SHP77 treated with DMSO at 0.1 percent for 48 hours (cell line): ENCODE measurements around the gene OXT.
"Not testable (repeated sequence)": the region's sequence is repeated elsewhere in the genome, so short reads cannot be mapped to it uniquely, and the experiment has no call there.

Experiments
- DNase-seq: peaks from one replicate; lab custom pipeline; 2025; lab: John Stamatoyannopoulos, UW

Gene OXT

DNA sequence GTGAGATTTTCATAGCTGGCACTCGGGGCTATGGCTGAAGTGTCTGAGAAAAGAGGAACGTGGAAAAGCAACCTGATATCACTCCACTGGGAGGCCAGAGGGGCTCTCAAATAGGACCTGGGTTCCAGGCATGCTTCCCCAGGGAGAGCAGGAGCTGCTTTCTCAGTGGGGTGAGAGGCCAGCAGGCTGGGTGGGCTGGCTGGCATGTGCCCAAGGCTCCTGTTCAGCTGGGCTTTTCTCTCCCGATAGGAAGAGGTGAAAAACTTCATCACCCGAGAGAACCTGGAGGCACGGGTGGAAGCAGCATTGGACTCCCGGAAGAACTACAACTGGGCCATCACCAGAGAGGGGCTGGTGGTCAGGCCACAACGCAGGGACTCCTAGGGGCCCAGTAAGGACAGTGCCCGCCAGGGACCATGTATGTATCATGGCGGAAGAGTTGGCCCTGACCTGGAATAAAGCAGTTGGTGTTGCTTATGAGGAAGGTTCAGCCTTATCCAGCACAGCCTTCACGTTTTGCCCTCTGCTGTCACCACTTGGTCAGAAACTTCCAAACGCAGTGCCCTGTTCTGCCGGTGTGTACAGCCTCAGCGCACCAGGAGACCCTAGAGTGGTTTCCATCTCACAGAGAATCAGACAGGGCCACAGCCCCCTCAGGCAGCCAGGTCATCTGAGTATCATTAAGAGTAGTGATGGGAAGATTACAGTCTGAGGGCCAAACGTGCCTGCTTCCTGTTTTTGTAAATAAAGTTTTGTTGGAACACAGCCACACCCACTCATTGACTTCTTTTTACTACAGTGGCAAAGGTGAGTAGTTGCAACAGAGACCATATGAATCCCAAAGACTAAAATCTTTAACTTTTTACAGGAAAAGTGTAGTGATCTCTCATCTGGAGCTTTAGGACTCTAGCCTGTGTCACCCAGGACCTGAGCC lies 23.7 kb upstream of the OXT start:
- no peak for DNase-seq

DNA sequence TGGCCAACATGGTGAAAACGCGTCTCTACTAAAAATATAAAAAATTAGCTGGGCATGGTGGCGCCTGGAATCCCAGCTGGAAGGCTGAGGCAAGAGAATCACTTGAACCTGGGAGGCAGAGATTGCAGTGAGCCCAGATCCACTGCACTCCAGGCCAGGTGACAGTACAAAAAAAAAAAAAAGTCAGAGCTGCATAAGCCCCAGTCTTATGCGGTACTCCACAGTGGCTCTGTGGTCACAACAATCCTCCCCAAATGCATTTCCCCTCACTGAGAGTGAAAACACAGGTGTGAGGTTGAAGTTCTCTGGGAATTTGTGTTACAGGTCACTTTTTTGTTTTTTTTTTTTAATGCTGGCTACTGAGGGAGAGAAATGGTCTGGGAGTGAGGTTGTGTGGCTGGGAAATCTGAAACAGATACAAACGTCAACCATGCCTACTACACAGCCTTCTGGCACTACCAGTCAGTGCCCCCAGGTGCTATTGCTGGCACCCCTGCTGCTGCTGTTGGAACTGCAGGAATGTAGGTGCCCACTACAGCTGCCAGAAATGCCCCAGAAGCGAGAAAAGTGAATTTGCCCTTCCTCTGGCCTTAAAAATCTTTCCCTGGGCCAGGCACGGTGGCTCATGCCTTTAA lies 19.9 kb upstream of the OXT start:
- DNase-seq, result no peak

DNA sequence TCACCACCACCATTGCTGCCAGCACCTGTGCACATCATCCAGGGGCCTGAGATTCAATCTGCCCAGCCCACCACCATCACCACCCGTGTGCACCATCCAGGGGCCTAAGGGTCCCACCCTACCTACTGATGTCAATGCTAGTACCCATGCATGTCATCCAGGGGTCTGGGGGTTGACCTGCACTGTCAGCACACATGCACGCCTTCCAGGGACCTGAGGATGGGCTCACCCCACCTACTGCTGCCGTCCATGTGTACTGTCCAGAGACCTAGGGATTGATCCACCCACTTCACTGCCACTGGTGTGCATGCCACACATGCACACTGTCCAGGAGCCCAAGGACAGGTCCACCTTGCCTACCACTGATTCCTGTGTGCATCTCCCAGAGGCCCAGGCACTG lies 11.9 kb upstream of the OXT start:
- DNase-seq, result no peak

DNA sequence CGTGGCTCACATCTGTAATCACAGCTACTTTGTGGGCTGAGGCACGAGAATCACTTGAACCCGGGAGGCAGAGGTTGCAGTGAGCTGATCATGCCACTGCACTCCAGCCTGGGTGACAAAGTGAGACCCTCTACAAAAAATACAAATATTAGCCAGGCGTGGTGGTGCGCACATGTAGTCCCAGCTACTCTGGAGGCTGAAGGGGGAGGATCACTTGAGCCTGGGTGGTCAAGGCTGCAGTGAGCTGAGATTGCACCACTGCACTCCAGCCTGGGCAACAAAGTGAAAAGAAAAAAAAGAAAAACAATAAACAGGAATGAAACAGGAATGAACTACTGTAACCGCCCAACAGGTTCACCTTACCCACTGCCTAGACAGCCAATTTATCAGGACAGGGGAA lies 7.3 kb upstream of the OXT start:
- DNase-seq, result not testable (repeated sequence)

DNA sequence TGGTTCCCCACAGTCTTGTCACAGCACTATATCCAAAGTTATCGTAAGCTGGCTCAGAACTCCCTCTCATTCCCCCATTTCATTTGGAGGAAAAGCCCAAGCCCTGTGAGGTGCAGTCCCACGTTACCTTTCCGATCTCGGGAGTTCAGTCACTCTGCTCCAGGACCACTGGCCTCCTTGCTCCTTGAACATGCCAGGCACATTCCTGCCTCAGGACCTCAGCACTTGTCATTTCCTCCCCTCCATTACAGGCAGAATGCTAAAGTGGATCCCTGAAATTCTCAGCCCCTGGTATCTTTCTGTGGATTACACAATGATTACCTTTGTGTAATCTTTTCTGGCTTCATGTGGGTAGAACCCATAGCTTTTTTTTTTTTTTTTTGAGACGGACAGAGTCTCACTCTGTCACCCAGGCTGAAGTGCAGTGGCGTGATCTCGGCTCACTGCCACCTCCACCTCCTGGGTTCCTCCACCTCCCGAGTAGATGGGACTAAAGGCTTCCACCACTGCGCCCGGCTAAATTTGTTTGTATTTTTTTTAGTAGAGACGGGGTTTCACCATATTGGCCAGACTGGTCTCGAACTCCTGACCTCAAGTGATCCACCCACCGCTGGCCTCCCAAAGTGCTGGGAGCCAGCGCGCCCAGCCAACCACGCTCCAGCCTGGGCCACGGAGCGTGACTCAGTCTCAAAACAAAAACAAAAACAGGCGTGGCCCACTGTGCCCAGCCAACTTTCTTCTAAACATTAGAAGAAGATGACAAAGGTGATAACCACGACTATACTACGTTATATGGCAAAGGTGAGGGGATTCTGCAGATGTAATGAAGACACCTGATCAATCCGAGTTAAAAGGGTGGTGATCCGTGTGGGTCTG lies 4.0 kb upstream of the OXT start:
- DNase-seq, result no peak

DNA sequence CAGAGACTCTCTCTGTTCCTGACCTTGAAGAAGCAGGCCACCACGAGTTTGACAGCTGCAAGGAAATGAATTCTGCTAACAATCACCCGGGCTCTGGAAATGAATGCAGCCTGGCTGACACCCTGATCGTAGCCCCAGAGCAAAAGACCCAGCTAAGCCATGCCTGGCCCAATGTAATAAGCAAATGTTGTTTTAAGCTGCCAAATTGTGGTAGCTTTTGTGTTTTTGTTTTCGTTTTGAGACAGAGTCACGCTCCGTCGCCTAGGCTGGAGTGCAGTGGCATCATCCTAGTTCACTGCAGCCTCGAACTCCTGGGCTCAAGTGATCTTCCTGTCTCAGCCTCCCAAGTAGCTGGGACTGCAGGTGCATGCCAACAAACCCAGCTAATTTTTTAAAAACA lies 3.3 kb upstream of the OXT start:
- DNase-seq, result no peak

DNA sequence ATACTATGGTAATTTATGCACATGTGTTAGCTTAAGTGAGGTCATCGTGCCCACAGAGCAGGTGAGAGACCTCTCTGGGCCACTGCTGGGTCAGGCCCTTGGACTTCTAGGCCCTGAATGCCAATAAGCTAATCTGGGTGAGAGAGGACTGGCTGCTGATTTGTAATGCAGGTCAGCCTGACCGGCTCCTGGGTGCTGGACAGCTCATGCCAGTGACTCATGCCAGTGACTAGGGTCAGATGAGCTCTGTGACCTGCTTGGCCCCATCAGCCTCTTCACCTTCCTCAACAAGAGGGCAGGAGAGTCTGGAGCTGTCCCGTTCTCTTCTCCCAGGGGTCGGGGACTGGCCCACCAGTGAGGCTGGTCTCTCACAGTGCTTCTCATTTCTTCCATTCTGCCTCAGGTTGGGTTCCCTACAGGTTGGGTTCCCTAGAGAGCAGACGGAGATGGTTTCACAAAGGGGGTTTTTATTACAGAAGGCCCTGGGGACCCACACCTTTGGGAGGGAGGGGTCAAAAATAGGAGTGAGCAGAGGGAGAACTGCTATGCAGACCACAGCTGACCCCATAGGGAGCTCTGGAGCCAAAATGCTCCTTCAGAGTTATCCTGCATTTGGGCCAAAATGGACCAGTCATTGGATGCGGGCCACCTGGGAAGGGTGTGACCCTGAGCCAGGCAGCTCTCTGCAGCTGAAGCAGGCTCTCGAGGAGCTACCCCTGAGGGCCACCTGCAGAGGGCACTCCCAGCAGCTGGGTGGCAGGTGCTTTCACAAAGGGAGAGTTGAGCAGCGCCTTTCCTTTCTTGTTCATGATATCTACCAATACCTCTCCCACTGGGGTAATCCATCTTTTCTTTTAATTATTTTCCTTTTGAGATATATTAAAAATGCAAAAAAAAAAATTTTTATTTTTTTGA lies 2.2 kb upstream of the OXT start:
- DNase-seq, result peak; percentile 60

DNA sequence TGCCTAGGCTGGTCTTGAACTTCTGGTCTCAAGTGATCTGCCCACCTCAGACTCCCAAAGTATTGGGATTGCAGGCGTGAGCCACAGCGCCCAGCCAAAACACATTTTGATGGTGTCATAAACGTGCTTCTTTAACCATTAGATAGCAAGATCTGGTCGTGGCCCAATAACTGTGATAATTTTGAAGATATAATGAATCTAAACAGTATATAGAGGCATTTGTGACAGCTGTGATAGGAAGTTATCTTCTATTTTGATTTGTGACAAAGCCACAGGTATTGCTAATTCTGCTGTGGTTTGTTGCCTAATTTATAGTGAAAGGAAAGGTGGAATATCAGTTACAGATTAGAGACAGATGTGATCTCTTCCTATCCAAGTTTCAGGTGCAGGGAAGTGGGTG lies 695 bp upstream of the OXT start:
- DNase-seq, result no peak

DNA sequence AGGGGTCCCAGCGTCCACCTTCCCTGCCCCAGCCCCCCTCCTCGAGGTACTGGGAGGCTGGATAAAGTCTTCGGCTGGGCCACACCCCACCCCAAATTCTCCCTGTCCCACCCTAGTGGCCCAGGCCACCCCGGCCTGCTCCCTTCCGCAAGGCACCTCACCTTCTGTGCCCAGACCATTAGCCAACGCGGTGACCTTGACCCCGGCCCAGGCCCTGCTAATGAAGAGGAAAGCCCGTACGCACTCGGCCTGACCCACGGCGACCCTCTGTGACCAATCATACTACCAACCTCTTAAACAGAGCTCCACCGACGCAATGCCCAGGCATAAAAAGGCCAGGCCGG lies 182 bp upstream of the OXT start:
- DNase-seq, result no peak

DNA sequence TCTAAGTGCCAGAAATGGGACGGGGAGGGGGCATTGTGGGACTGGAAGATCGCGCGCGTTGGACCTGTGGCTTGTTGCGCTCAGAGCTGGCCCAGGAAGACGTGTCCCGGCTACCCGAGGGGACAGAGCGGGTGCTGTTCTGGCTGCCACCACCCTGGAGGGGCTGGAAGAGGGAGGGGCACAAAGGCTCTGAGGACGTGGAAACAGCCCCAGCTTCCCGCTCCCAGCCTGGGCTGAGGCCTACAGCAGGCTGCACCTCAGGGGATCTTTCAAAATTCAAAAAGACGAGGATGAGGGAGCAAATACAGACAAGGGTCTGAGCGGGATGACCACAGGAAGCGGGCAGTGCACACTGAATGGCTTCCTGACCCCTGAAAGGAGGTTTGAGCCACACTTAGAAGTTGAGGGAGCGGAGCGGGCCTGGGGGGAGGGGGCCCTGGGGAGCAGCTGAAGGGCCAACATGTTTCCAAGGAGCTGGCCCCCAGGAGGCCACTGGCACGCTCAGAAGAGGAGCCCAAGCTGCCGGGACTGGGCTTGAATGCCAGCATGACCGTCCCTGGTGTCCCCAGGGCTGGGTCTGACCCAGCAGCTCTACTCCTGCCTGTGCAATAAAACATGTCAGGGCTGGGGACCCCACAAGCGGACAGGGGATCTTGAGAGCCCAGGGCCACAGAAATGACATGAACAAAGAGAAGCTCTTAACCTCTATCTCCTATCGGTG lies 1.3 kb downstream of the OXT start:
- DNase-seq, result no peak

DNA sequence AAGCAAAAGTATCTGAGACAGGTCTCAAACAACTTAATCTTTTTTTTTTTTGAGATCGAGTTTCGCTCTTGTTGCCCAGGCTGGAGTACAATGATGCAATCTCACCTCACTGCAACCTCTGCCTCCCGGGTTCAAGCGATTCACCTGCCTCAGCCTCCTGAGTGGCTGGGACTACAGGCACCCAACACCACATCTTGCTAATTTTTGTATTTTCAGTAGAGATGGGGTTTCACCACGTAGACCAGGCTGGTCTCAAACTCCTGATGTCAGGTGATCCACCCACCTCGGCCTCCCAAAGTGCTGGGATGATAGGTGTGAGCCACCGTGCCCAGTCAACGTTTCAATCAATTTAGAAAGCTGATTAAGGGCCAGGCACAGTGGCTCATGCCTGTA lies 1.8 kb downstream of the OXT start:
- DNase-seq, result not testable (repeated sequence)

DNA sequence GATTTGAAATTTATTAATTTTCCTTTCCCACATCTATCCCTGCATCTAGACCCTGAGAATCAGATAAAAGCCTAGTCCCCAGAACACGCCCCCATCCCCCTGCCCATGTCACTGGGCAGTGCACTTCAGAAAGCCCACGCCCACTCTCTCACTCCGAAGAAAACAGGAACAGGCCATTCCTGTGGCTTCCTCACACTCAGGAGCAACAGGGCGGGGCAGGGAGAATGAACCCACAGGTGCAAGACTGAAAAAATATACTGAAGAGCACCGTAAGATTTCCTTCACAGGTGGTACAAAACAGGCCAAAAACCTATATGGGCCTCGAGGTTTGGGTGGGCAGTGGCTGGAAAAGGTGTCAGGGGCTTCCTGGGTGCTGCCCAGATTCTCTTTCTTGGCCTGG lies 3.4 kb downstream of the OXT start:
- no peak for DNase-seq

DNA sequence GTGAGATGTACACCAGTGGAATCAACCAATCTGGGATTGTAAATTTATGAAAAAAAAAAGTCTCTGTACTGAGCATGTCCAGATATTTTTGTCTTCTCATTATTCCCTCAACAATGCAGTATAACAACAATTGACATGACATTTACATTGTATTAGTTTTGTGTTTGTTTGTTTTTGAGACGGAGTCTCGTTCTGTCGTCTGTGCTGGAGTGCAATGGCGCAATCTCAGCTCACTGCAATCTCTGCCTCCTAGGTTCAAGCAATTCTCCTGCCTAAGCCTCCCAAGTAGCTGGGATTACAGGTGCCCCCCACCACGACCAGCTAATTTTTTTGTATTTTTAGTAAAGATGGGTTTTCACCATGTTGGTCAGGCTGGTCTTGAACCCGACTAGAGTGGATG lies 3.9 kb downstream of the OXT start:
- not testable (repeated sequence) for DNase-seq

DNA sequence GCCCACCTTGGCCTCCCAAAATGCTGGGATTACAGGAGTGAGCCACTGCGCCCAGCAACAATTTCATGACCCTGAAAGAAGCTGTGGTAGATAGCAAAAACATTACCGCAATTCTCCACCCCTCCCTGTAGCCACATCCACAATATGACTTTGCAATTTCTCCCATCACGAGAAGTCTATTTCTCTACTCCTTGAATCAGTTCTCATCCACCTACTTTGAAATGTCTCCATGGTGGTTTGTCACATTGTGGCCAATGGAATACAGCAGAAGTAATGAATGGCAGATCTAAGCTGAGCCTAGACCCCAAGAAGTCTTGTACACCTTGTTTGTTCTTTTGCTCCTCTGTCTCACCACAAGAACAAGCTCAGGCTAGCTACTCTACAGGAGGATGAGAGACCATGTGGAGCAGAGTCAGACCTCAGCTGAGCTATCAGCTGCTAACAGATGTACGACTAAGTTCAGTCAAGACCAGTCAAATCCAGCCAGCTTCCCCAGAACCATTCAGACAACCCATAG lies 6.3 kb downstream of the OXT start:
- no peak for DNase-seq

DNA sequence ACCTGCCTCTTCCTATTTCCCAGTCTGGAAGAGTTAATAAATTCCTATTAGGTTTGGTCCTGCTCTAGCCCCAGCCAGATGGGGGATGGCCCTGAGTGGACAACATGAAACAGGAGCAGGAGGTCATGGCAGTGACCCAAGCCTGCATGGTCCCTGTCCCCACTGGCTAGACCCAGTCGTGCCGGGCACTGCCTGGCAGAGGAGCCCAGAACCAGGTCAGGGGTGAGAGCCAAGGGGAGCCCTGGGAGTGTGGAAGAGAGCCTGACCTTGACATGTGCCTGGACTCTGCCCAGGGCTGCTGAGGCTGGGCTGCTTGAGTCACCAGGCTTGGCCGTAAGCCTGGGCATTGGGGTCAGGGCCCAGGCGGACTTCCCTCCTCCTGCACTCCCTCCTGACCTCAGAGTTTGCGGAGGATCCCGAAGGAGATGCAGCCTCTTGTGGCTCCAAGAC lies 9.5 kb downstream of the OXT start:
- no peak for DNase-seq

DNA sequence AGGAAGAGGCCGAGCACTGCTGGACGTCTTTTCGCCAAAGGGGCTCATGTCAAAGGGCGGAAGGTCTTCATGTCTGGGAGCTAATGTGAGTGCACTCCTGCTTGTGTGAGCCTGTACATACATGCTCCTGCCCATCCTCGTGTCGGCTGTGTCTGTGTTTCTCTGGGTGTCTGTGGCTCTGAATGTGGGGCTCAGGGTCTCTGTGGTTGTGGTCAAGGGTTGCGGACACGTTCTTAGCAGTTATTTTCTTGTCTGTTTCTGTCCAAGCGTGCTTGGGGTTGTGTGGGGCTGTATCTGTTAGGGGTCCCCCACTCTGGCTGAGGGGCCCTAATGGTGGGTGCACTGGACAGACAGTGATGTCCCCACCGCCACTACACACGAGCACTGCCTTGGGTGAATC lies 10.2 kb downstream of the OXT start:
- DNase-seq, result no peak

DNA sequence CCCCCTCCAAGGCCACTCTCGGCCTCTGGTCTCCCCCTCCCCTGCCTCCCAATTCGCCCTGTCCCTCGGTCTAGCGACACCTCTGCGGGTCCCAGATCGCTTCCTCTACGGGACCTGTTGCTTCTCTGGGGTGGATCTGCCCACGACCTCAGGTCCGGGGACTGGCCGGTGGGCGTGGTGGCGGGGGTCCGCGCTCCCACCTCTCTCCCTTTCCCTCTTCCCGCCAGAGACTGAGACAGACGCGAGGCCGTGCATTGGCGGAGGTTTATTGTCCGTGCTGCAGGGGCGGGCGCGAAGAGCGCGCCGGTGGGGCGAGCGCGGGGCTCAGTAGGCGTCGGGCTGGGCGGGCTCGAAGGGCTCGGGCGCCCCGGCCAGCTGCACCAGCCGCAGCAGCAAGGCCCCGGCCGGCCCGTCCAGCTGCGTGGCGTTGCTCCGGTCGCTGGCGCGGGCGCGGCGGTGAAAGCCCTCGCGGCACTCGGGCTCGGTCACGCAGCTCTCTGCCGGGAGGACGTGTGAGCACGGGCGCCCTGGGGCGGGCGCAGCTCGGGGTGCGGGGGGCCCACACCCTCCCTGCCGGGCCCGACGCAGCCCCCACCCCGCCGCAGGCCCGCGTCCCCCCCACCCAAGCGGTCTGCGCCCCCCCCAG lies 11.0 kb downstream of the OXT start:
- no peak for DNase-seq

DNA sequence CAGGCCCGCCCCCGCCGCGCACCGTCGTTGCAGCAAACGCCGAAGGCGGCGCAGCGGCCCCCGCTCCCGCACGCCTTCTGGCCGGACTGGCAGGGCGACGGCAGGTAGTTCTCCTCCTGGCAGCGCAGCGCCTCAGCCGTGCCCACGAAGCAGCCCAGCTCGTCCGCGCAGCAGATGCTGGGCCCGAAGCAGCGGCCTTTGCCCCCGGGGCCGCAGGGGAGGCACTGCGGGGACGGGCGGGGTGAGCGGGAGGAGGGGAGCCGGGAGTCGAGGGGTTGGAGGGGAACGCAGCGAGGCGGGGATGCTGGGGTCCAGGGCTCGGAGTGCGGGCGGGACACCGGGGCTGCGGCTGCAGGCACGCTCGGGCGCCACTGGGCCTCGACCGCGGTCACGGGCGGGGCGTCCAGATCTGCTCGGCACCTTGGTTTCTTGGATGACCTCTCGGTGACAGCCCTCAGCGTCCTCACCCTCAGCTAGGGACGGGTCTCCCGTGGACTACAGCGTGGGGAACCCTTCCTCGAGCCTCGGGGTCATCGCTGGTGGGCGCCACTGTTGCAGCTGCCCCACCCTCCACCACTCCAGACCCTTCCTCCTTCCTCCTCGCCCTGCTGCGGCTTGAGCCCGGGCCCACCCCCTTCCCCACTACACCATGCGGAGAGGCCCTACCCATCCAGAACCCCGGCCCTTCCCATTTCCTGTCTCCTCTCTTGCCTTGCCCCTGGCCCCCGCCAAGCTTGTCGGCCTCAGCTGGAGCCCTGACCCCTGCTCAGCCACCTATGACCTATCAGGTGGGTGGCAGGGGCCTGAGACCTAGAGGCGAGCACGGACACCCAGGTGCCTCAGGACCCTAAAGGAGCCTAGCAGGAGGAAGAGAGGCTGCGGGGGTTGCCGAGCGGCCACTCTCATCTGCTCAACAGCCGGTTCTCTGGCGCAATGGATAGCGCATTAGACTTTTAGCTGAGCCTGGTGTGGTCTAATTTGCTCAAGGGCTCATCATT lies 11.8 kb downstream of the OXT start:
- no peak for DNase-seq
